Measurements from ENCODE around the gene WDR36.

- TF ChIP-seq POLR2A (IDR thresholded peaks at IDR 0.05), result no peak
- no peak for TF ChIP-seq CTCF (IDR thresholded peaks at IDR 0.05)
These were observed 8.8 kb upstream of the WDR36 start for GRCh38 chr5:111083323-111083722.

All from vagina (tissue), 2 donors.